Tibial nerve (tissue), 4 donors: ENCODE measurements around the gene FSTL4. TPM values are rescaled to one million over a fixed set of nuclear protein-coding genes. Genes with fewer than 3 reads are reported as not detected.

Experiments used
- DNase-seq, 2 donors: peaks; one replicate each; pipeline ENCODE4 v3.0.0-alpha.2; 2019; ENCODE audit warnings: low spot score in 2 of 2
- H3K27ac ChIP-seq, 4 donors: fragments of 200-600 bp; sonication (generic) in 3 of 4; one replicate each; pipeline ENCODE4 v1.5.1; 2017 to 2019; ENCODE audit warnings: mild to moderate bottlenecking in 1 of 4
- H3K27me3 ChIP-seq, 2 donors: fragments of 200-600 bp; sonication (generic) in 1 of 2; one replicate each; pipeline versions ENCODE4 v1.5.1 to v1.6.0; 2017 to 2019
- H3K36me3 ChIP-seq, 3 donors: fragments of 200-600 bp; sonication (generic); one replicate each; pipeline ENCODE4 v1.5.1; 2018 to 2019
- H3K4me1 ChIP-seq, 4 donors: fragments of 200-600 bp; sonication (generic) in 3 of 4; one replicate each; pipeline ENCODE4 v1.5.1; 2017 to 2019
- H3K4me3 ChIP-seq, 4 donors: fragments of 200-600 bp; sonication (generic) in 3 of 4; one replicate each; pipeline ENCODE4 v1.5.1; 2017 to 2019; ENCODE audit warnings: mild to moderate bottlenecking in 1 of 4, moderate library complexity in 1 of 4
- H3K9me3 ChIP-seq, 4 donors: fragments of 200-600 bp; sonication (generic) in 3 of 4; one replicate each; pipeline ENCODE4 v1.5.1; 2017 to 2019
- CTCF ChIP-seq, 5 experiments: fragments of 200-600 bp in 3 of 5; fragments of 450-650 bp in 2 of 5; sonication (generic) in 3 of 5; IDR thresholded peaks; one replicate each; pipeline ENCODE4 v1.5.1; 2016 to 2019; ENCODE audit warnings: antibody characterized with exemption in 5 of 5, mild to moderate bottlenecking in 3 of 5, moderate library complexity in 2 of 5
- EP300 ChIP-seq, 2 donors: sonication (generic); formaldehyde crosslinking; IDR thresholded peaks; one replicate each; pipeline ENCODE4 v1.6.1; 2017; ENCODE audit warnings: antibody characterized with exemption in 2 of 2, mild to moderate bottlenecking in 1 of 2
- POLR2A ChIP-seq, 2 donors: fragments of 450-650 bp; IDR thresholded peaks; one replicate each; pipeline ENCODE4 v1.6.1; 2017; ENCODE audit warnings: antibody characterized with exemption in 2 of 2, mild to moderate bottlenecking in 2 of 2, moderate library complexity in 2 of 2
- WGBS, 2 donors: methylation state at CpG; one replicate each; pipeline ENCODE4 v1.1.5; 2018; 5-methylcytosine and 5-hydroxymethylcytosine counted together
- total RNA-seq, 4 donors: library from RNA; depleted of rRNA; stranded (reverse); fragments of >200 nt; gene quantifications; one replicate each; pipeline ENCODE4 v1.1.0, GENCODE V29; 2016

The FSTL4 gene
- total RNA-seq, 4 donors from 2014 or later = 0.22 TPM; not detected in 3

GRCh38 chr5:133431326-133431865 is 180.9 kb downstream of the FSTL4 start:
- WGBS, 2 donors = 93 to 97% methylated on average over 2 of the region's 2 CpGs
- no peaks in the 10 kb centered on the region for H3K9me3 ChIP-seq
- no peaks in the 10 kb centered on the region for H3K36me3 ChIP-seq
- no peak for DNase-seq
- no peak overlapping the region for H3K4me3 ChIP-seq
- no peaks in the 10 kb centered on the region for H3K4me1 ChIP-seq
- no peak overlapping the region for H3K27ac ChIP-seq
- TF ChIP-seq POLR2A (IDR thresholded peaks at IDR 0.05) (no peak), EP300 (IDR thresholded peaks at IDR 0.05) (no peak), CTCF (IDR thresholded peaks at IDR 0.05) (no peak)
- H3K27me3 ChIP-seq = no peaks in the 10 kb centered on the region

- DNase-seq = no peak
Measured at GRCh38 chr5:133430095-133430494, 182.2 kb downstream of the FSTL4 start.

GRCh38 chr5:133429046-133429445 is 183.3 kb downstream of the FSTL4 start:
- H3K27ac ChIP-seq = no peak overlapping the region
- no peak overlapping the region for H3K4me3 ChIP-seq
- 52 to 62% methylated on average over 4 to 6 of the region's 6 CpGs for WGBS, 2 donors
- no peak for TF ChIP-seq CTCF (IDR thresholded peaks at IDR 0.05)
- TF ChIP-seq POLR2A (IDR thresholded peaks at IDR 0.05) = no peak
- H3K36me3 ChIP-seq = no peaks in the 10 kb centered on the region
- H3K27me3 ChIP-seq = no peaks in the 10 kb centered on the region
- no peaks in the 10 kb centered on the region for H3K9me3 ChIP-seq
- no peaks in the 10 kb centered on the region for H3K4me1 ChIP-seq
- DNase-seq = no peak

More at GRCh38 chr5:133430095-133430494, 182.2 kb downstream of the FSTL4 start:
- Histone ChIP-seq H3K27ac (no peak overlapping the region), H3K9me3 (no peaks in the 10 kb centered on the region), H3K4me1 (no peaks in the 10 kb centered on the region), H3K4me3 (no peak overlapping the region), H3K27me3 (no peaks in the 10 kb centered on the region), H3K36me3 (no peaks in the 10 kb centered on the region)
- no peak for TF ChIP-seq EP300 (IDR thresholded peaks at IDR 0.05)
- TF ChIP-seq CTCF (IDR thresholded peaks at IDR 0.05) = no peak
- no peak for TF ChIP-seq POLR2A (IDR thresholded peaks at IDR 0.05)

- Histone ChIP-seq H3K36me3 (no peaks in the 10 kb centered on the region), H3K9me3 (no peaks in the 10 kb centered on the region), H3K27me3 (no peaks in the 10 kb centered on the region), H3K27ac (no peak overlapping the region), H3K4me3 (no peak overlapping the region), H3K4me1 (peaks cover 0 to 6% (median 0%) of the 10 kb centered on the region in 4 donors)
- WGBS, 2 donors = 78 to 89% methylated on average over 2 to 4 of the region's 4 CpGs
- TF ChIP-seq CTCF (IDR thresholded peaks at IDR 0.05) (no peak), EP300 (IDR thresholded peaks at IDR 0.05) (no peak), POLR2A (IDR thresholded peaks at IDR 0.05) (no peak)
- DNase-seq = no peak
Measured at GRCh38 chr5:133428072-133428660, 184.2 kb downstream of the FSTL4 start.

GRCh38 chr5:133427121-133427777 is 185.1 kb downstream of the FSTL4 start:
- no peak for TF ChIP-seq EP300 (IDR thresholded peaks at IDR 0.05)
- TF ChIP-seq POLR2A (IDR thresholded peaks at IDR 0.05) = no peak
- no peak for TF ChIP-seq CTCF (IDR thresholded peaks at IDR 0.05)
- Histone ChIP-seq H3K9me3 (no peaks in the 10 kb centered on the region), H3K4me1 (peaks cover 0 to 6% (median 0%) of the 10 kb centered on the region in 4 donors), H3K27me3 (no peaks in the 10 kb centered on the region), H3K27ac (no peak overlapping the region), H3K4me3 (no peak overlapping the region), H3K36me3 (no peaks in the 10 kb centered on the region)
- no peak for DNase-seq
- WGBS, 2 donors = 64 to 72% methylated on average over 11 of the region's 11 CpGs
